ENCODE data around the gene ATP6V0C. TPM values are rescaled to one million over a fixed set of nuclear protein-coding genes. Genes with fewer than 3 reads are reported as not detected.

ATP6V0C gene
- total and polyA plus RNA-seq, 9 donors = 34.8 to 143 (median 119) TPM

MicroRNAs encoded within 50 kb of the gene (microRNA counts, 767-probe panel; counts per million panel counts)
- 530 counts per million, percentile 78 among the panel's probes with 10 or more counts for microRNA hsa-miR-3178

Small RNAs within 50 kb of the gene (microRNA-seq; reads per million reads assigned to microRNA genes)
- gene MIR3178 = 0 to 0.47 (median 0.18) reads per million in 3 donors
- gene MIR6768 = 0 reads per million in 3 donors

Small RNAs within 50 kb of the gene (small RNA-seq; reads per million reads assigned to genes)
- not detected for gene AC093525.1
- gene MIR3178 = not detected
- not detected for gene MIR6768

Other genes starting within 250 kb of the ATP6V0C start
- gene RNPS1, start 245.8 kb upstream of the ATP6V0C start, total RNA-seq = 100 to 1,000 TPM in 6 of 7 donors, 10 to 100 TPM in 1; 78.0 to 172 (median 153) TPM
- gene RNPS1, start 245.8 kb upstream of the ATP6V0C start, polyA plus RNA-seq = 100 to 1,000 TPM in 1 of 2 donors, 10 to 100 TPM in 1; 85.2 to 138 TPM
- gene ABCA3, start 173.2 kb upstream of the ATP6V0C start, total RNA-seq = 10 to 100 TPM in 2 of 7 donors, 1 to 10 TPM in 5; 2.0 to 11.3 (median 6.9) TPM
- 1 to 10 TPM; 2.7 to 6.9 TPM for gene ABCA3, start 173.2 kb upstream of the ATP6V0C start, polyA plus RNA-seq
- 1 to 10 TPM; 1.4 to 2.5 (median 2.0) TPM for gene CCNF, start 84.5 kb upstream of the ATP6V0C start, total RNA-seq
- 1 to 10 TPM in 1 of 2 donors, under 1 TPM in 1; 0.87 to 1.1 TPM for gene CCNF, start 84.5 kb upstream of the ATP6V0C start, polyA plus RNA-seq
- gene TEDC2, start 53.8 kb upstream of the ATP6V0C start, total RNA-seq = 1 to 10 TPM in 3 of 7 donors, under 1 TPM in 2, not detected in 2; 0.38 to 2.0 (median 1.4) TPM
- gene TEDC2, start 53.8 kb upstream of the ATP6V0C start, polyA plus RNA-seq = 1 to 10 TPM in 1 of 2 donors, not detected in 1; 1.2 TPM
- under 1 TPM in 3 of 7 donors, not detected in 4; 0.12 to 0.34 (median 0.26) TPM for gene NTN3, start 42.7 kb upstream of the ATP6V0C start, total RNA-seq
- under 1 TPM in 1 of 2 donors, not detected in 1; 0.13 TPM for gene NTN3, start 42.7 kb upstream of the ATP6V0C start, polyA plus RNA-seq
- 1 to 10 TPM; 2.5 to 8.1 (median 6.7) TPM for gene TBC1D24, start 38.8 kb upstream of the ATP6V0C start, total RNA-seq
- 1 to 10 TPM; 1.9 to 2.3 TPM for gene TBC1D24, start 38.8 kb upstream of the ATP6V0C start, polyA plus RNA-seq
- 10 to 100 TPM; 14.5 to 28.7 (median 26.9) TPM for gene AMDHD2, start 6.4 kb downstream of the ATP6V0C start, total RNA-seq
- 10 to 100 TPM in 1 of 2 donors, under 1 TPM in 1; 0.47 to 25.6 TPM for gene AMDHD2, start 6.4 kb downstream of the ATP6V0C start, polyA plus RNA-seq
- gene CEMP1, start 17.5 kb downstream of the ATP6V0C start, total RNA-seq = 1 to 10 TPM in 1 of 7 donors, under 1 TPM in 3, not detected in 3; 0.36 to 1.0 (median 0.41) TPM
- under 1 TPM in 1 of 2 donors, not detected in 1; 0.33 TPM for gene CEMP1, start 17.5 kb downstream of the ATP6V0C start, polyA plus RNA-seq
- 10 to 100 TPM; 19.1 to 53.2 (median 37.4) TPM for gene PDPK1, start 24.1 kb downstream of the ATP6V0C start, total RNA-seq
- gene PDPK1, start 24.1 kb downstream of the ATP6V0C start, polyA plus RNA-seq = 10 to 100 TPM; 14.6 to 27.2 TPM
- 10 to 100 TPM; 12.4 to 19.8 (median 14.3) TPM for gene KCTD5, start 168.6 kb downstream of the ATP6V0C start, total RNA-seq
- 10 to 100 TPM; 12.2 to 12.4 TPM for gene KCTD5, start 168.6 kb downstream of the ATP6V0C start, polyA plus RNA-seq
- gene PRSS27, start 206.3 kb downstream of the ATP6V0C start, total RNA-seq = 1 to 10 TPM in 3 of 7 donors, under 1 TPM in 4; 0.46 to 1.3 (median 0.92) TPM
- gene PRSS27, start 206.3 kb downstream of the ATP6V0C start, polyA plus RNA-seq = 1 to 10 TPM in 1 of 2 donors, not detected in 1; 1.3 TPM
- 100 to 1,000 TPM; 300 to 736 (median 470) TPM for gene SRRM2, start 238.7 kb downstream of the ATP6V0C start, total RNA-seq
- gene SRRM2, start 238.7 kb downstream of the ATP6V0C start, polyA plus RNA-seq = 100 to 1,000 TPM; 524 to 602 TPM

Data from ovary (tissue), 9 donors.